Measurements from ENCODE around the gene USP13.

The USP13 gene

GRCh38 chr3:179729981-179730380 is 77.1 kb downstream of the USP13 start:
- Histone ChIP-seq H3K36me3 (ENCODE audit: insufficient read depth, low read length) (peaks cover 65% of the 10 kb centered on the region; the same call in 1 of the 2 replicates), H3K4me3 (ENCODE audit: low read length, poor library complexity, severe bottlenecking) (no peak overlapping the region), H3K79me2 (ENCODE audit: insufficient read depth, low read length) (no peaks in the 10 kb centered on the region), H3K9me2 (replicated peaks; ENCODE audit: low read depth, low read length) (no peaks in the 10 kb centered on the region), H3K27me3 (ENCODE audit: insufficient read depth, low read length, poor library complexity, severe bottlenecking) (no peaks in the 10 kb centered on the region), H3K9me3 (ENCODE audit: insufficient read depth, low read depth, low read length) (no peaks in the 10 kb centered on the region), H4K20me1 (ENCODE audit: insufficient read depth, low read length, poor library complexity, severe bottlenecking) (no peaks in the 10 kb centered on the region), H3K4me1 (ENCODE audit: insufficient read depth, low read length, poor library complexity, severe bottlenecking) (no peaks in the 10 kb centered on the region), H3K9ac (ENCODE audit: low read depth, low read length, poor library complexity, severe bottlenecking) (no peak overlapping the region), H3K4me2 (ENCODE audit: low read depth, low read length, poor library complexity, severe bottlenecking) (no peak overlapping the region), H2AFZ (ENCODE audit: low read length) (no peak overlapping the region), H3F3A (ENCODE audit: low read depth) (no peaks in the 10 kb centered on the region)
- TF ChIP-seq CTCF (conservative IDR thresholded peaks at IDR 0.05; ENCODE audit: low read length) (no peak), EZH2phosphoT487 (IDR thresholded peaks at IDR 0.05; ENCODE audit: borderline replicate concordance) (no peak)

- Histone ChIP-seq H4K20me1 (ENCODE audit: insufficient read depth, low read length, poor library complexity, severe bottlenecking) (no peaks in the 10 kb centered on the region), H3K36me3 (ENCODE audit: insufficient read depth, low read length) (peaks cover 61% of the 10 kb centered on the region; the same call in 1 of the 2 replicates), H3K9me3 (ENCODE audit: insufficient read depth, low read depth, low read length) (no peaks in the 10 kb centered on the region), H3K4me3 (ENCODE audit: low read length, poor library complexity, severe bottlenecking) (no peak overlapping the region), H3K9ac (ENCODE audit: low read depth, low read length, poor library complexity, severe bottlenecking) (no peak overlapping the region), H3K4me2 (ENCODE audit: low read depth, low read length, poor library complexity, severe bottlenecking) (no peak overlapping the region), H3K4me1 (ENCODE audit: insufficient read depth, low read length, poor library complexity, severe bottlenecking) (no peaks in the 10 kb centered on the region), H3K9me2 (replicated peaks; ENCODE audit: low read depth, low read length) (no peaks in the 10 kb centered on the region), H3K79me2 (ENCODE audit: insufficient read depth, low read length) (no peaks in the 10 kb centered on the region), H3F3A (ENCODE audit: low read depth) (no peaks in the 10 kb centered on the region), H2AFZ (ENCODE audit: low read length) (no peak overlapping the region), H3K27me3 (ENCODE audit: insufficient read depth, low read length, poor library complexity, severe bottlenecking) (no peaks in the 10 kb centered on the region)
- TF ChIP-seq EZH2phosphoT487 (IDR thresholded peaks at IDR 0.05; ENCODE audit: borderline replicate concordance) (no peak), CTCF (conservative IDR thresholded peaks at IDR 0.05; ENCODE audit: low read length) (no peak)
Observed at GRCh38 chr3:179730506-179730905, 77.7 kb downstream of the USP13 start.

GRCh38 chr3:179731544-179731943 is 78.7 kb downstream of the USP13 start:
- Histone ChIP-seq H3F3A (ENCODE audit: low read depth) (no peaks in the 10 kb centered on the region), H4K20me1 (ENCODE audit: insufficient read depth, low read length, poor library complexity, severe bottlenecking) (no peaks in the 10 kb centered on the region), H3K9ac (ENCODE audit: low read depth, low read length, poor library complexity, severe bottlenecking) (no peak overlapping the region), H3K9me3 (ENCODE audit: insufficient read depth, low read depth, low read length) (no peaks in the 10 kb centered on the region), H3K79me2 (ENCODE audit: insufficient read depth, low read length) (no peaks in the 10 kb centered on the region), H3K9me2 (replicated peaks; ENCODE audit: low read depth, low read length) (no peaks in the 10 kb centered on the region), H3K4me3 (ENCODE audit: low read length, poor library complexity, severe bottlenecking) (no peak overlapping the region), H3K36me3 (ENCODE audit: insufficient read depth, low read length) (peaks cover 62% of the 10 kb centered on the region; the same call in 1 of the 2 replicates), H3K27me3 (ENCODE audit: insufficient read depth, low read length, poor library complexity, severe bottlenecking) (no peaks in the 10 kb centered on the region), H3K4me2 (ENCODE audit: low read depth, low read length, poor library complexity, severe bottlenecking) (no peak overlapping the region), H3K4me1 (ENCODE audit: insufficient read depth, low read length, poor library complexity, severe bottlenecking) (no peaks in the 10 kb centered on the region), H2AFZ (ENCODE audit: low read length) (no peak overlapping the region)
- TF ChIP-seq CTCF (conservative IDR thresholded peaks at IDR 0.05; ENCODE audit: low read length) = no peak
- TF ChIP-seq EZH2phosphoT487 (IDR thresholded peaks at IDR 0.05; ENCODE audit: borderline replicate concordance) = no peak
